ENCODE measurements around the gene LYZL6.

GRCh38 chr17:35915153-35915964 lies 28.2 kb downstream of the LYZL6 start:
- TF ChIP-seq CTCF (IDR thresholded peaks at IDR 0.05; ENCODE audit: low read length) = no peak
- no peak for TF ChIP-seq EZH2 (IDR thresholded peaks at IDR 0.05; ENCODE audit: borderline replicate concordance, low read length)

Data from OCI-LY1 (cell line).